HG03520 (cell line): Measurements from ENCODE around the gene BDNF.
"Not testable (repeated sequence)": the region's sequence is repeated elsewhere in the genome, so short reads cannot be mapped to it uniquely, and the experiment has no call there.

ENCODE experiments used
- ATAC-seq: cut with Tn5 transposase; IDR thresholded peaks from one replicate; pipeline ENCODE4 v1.9.1; 2021; ENCODE audit warnings: mild to moderate bottlenecking, moderate library complexity; ENCODE audit not compliant: unreplicated experiment

Gene BDNF

DNA sequence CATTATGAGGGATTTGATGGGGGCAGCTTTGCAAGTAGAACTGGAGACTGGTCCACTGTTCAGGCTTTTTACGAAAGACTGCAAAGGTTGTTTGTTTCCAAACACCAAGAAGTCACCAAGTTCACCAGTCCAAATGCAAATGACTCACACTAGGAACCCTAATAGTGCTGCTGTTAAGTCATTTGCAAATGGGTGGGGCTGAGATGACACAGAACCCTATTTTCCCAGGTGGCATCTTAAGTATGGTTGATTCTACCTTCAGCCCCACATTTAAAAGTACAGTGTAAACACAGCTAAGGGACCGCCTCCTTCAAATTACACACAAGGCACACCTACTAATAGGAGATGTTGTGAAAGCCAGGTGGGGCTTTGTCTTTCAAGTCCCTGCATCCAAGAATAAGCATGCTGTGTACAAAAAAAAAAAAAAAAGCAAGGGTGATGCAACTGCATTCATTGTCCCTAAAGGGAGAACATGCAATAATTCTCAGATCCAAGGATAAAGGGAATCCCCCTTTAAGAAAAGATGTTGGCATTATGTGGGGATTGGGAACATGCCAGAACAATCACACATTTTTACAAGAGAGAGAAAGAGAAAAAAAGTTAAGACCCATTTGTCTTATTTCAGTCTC, 27.3 kb downstream of the BDNF start:
- no peak for ATAC-seq

GRCh38 chr11:27665508-27666101, 34.6 kb downstream of the BDNF start:
- not testable (repeated sequence) for ATAC-seq

DNA sequence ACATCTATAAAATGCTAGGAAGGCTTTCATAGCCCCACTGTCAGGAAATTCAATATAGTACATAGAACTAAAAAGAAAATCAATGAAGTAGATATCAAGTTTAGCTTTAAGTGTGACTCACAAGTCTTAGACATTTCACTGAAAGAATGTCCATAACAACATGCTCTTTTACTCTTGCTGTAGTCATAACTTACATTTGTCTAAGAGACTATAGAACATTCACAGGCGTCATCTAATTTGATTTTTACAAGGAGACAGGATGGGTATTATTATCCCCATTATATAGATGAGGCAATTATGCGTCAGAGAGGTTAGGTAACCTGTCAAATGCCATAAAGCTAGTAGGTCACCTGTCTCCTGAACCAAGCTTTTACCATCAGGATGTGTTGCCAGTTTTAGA, 36.9 kb downstream of the BDNF start:
- no peak for ATAC-seq

DNA sequence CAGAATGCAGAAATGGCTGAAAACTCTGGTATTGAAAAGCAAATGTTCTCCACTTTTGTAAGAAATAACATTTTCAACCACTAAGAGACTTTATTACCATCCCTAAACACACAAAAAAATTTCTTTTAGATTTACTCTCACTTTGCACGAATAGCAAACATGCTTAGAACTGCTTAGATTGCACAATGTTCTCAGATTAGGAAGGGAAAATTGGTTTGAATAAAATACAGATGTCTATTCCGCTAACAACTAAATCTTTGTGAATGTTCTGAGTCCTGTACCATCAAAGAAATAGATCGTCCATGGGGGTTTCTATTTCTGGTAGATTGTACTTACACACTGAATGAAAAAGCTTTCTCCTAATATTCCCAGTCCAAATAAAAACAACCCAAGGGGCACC, 40.1 kb downstream of the BDNF start:
- ATAC-seq, result no peak

GRCh38 chr11:27658535-27659236, 41.6 kb downstream of the BDNF start:
- ATAC-seq, result no peak

DNA sequence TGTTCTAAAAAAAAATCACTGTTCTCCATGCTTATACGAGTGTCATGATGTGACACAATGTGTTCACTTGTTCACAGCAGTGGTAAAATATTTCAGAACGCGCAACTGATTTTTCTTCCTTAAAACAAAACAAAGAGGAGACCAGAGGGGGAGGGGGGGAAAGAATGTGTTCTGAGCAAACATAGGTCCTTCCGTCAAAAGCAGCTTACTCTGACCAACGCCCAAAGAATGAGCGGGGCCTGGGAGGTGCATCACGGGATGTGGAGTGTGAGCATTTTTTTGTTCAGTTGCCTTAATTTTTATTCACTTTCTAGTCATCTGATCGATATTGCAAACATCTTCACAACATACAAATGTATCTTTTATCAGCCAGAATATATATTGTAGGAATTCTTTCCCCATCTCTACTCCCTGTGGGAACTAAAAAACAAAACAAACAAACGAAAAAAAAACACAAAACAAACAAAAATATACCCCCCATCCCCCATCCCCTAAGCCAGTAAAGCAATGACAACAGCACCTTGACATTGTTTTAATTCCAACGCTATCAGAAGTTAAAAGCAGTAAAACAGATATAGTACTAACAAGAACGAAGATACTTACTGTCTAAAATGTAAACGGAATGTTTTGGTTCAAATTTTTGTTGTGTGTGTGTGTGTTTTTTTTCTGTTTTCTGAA, 43.3 kb downstream of the BDNF start:
- no peak for ATAC-seq

DNA sequence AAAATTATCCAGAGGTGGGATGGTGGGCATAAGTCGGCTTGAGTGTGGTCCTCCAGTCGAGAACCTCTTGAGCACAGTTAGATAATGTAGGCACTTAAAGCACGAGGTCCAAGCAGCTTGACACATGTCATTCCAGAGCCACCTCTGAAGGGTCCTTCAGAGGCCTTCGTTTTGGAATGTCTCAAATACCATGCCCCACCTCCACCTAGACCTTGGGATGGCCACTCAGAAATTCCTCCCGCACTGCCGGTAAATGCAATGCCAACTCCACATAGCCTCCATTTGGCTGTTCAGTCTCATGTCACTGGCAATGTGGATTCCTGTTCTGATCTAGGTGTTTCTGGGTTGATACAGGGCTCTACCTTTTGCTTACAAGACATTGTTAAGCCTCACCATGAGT, 43.9 kb downstream of the BDNF start:
- ATAC-seq, result no peak

GRCh38 chr11:27653990-27654758, 46.1 kb downstream of the BDNF start:
- no peak for ATAC-seq

GRCh38 chr11:27651711-27652110, 48.5 kb downstream of the BDNF start:
- no peak for ATAC-seq

GRCh38 chr11:27650988-27651387, 49.3 kb downstream of the BDNF start:
- no peak for ATAC-seq

GRCh38 chr11:27649800-27650199, 50.5 kb downstream of the BDNF start:
- ATAC-seq, result no peak

GRCh38 chr11:27648840-27649239, 51.4 kb downstream of the BDNF start:
- no peak for ATAC-seq

DNA sequence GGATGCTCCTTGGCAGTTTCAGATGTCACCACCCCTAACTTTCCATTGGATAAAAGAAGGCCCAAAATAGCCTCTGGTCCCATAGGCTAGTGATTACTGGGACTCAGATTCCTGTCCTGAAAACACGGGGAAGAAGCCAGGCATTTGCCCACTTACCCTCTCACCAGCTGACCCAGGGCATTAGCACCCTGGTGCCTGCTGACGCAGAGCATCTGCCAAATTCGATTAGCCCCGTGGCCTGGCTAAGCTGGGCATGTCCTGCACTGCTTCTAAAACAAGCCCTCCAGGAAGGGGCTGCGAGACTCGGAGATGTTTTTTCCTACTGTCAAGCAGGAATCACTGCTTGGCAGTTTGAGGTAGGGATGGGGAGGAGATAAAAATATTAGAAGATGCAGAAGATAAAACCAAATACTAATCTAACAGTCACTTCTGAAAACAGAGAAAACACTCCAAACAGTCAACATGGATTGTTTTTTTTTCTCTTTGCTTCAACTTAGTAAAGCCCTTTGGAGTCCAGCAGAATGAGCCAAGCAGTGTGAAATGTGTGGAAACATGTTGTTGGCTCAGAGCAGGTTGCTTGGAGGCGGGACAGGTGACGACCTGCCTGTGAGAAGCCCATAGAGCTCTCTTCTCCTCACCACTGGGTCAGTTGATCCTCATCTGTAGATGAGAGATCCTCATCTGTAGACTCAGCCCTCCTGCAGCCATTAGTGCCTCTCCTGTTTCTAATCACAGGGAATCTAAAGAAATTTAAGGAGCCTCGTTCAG, 54.0 kb downstream of the BDNF start:
- no peak for ATAC-seq

DNA sequence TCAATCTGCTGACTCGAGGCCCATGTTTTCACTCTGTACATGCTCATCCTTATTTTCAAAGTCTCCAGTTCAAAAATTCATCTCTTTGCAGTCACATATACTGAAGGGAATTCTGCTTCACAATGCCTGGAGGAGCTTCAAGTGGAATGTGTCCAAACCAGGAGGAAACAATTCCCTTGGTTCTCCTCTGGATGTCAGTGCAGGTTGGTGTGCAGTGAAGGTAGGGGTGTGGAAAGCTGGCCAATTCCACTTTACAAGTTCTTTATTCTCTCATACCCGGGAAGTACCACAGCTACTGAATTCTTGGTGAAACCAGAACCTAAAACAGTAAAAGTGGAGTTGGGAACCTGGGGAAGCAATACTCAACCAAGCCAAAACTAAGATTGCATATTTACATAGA, 57.3 kb downstream of the BDNF start:
- no peak for ATAC-seq

- ATAC-seq, result no peak
Observed at GRCh38 chr11:27640954-27641353, 59.3 kb downstream of the BDNF start.

DNA sequence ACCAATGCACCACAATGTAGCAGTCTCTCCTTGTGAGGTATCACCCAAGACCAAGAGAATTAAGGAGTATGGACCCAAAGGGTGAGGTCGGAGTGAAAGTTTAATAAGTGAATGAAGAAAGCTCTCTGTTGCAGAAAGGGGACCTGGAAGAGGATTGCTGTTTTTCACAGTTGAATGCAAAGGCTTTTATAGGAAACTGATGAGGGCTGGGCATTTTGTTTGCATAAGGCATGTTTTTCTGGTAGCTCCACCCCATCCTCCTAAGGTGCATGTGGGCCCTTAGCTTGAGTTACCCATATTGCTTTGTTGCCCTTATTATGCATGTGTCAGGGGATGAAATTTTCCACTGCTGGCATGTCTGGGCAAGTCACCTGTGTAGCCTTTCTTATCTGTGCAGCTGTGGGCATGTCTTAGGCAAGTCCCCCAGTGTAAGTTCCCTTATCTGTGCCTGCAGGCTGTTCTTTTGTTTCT, 64.7 kb downstream of the BDNF start:
- ATAC-seq, result no peak

DNA sequence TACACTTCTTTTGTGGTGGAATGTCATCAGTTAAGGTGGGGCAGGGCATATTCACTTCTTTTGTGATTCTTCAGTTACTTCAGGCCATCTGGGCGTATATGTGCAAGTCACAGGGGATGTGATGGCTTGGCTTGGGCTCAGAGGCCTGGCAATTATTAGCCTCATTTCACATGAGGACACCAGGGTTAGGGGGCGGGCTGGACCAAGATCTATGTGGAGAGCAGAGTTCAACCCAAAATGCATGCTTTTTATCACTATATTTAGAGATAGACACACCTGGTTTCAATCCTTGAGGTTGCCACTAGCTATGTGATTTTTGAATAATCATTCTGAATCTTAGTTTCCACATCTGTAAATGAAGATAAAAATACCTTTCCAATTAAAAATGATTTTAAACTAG, 65.5 kb downstream of the BDNF start:
- not testable (repeated sequence) for ATAC-seq

DNA sequence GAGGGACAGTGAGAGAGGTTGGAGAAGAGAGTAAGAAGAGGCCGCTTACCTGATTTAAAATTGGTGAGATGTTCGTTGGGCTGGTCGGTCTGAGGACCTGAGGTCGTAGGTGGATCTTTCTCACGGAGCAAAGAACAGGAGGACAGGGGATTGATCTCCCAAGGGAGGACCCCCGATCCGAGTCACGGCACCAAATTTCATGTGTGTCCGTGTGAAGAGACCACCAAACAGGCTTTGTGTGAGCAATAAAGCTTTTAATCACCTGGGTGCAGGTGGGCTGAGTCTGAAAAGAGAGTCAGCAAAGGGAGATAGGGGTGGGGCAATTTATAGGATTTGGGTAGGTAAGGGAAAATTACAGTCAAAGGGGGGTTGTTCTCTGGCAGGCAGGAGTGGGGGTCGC, 66.0 kb downstream of the BDNF start:
- not testable (repeated sequence) for ATAC-seq

- not testable (repeated sequence) for ATAC-seq
Observed at GRCh38 chr11:27629023-27629422, 71.2 kb downstream of the BDNF start.

DNA sequence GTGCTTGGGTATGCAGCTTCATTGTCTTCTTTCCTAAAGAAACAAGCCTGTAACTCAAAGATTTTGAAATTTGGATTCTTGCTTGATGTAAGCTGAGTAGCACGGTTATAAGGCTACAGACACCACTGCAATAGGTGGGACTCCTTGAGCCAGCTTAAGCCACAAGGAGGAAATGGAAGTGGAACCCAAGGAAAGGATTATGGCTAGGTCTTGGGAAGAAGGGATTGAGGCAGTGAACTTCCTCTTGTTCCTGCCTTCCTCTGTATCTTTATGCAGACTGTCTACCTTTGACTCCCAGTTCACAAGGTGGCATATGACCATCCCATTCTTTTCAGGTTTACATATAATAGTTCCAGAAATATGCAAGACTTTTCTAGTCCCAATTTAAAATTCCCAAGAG, 72.3 kb downstream of the BDNF start:
- ATAC-seq, result no peak
